DMS 273 (cell line): Measurements from ENCODE around the gene GM2A.
"Not testable (repeated sequence)": the region's sequence is repeated elsewhere in the genome, so short reads cannot be mapped to it uniquely, and the experiment has no call there.

Experiments
- DNase-seq: peaks from one replicate; lab custom pipeline; 2025; ENCODE audit not compliant: unreplicated experiment; lab: John Stamatoyannopoulos, UW

The GM2A gene

GRCh38 chr5:151251001-151251551 lies 1.9 kb upstream of the GM2A start:
- no peak for DNase-seq

GRCh38 chr5:151251621-151252020 lies 1.4 kb upstream of the GM2A start:
- no peak for DNase-seq

GRCh38 chr5:151253605-151253950 lies 593 bp downstream of the GM2A start:
- DNase-seq: peak; percentile 39

GRCh38 chr5:151254556-151254955 lies 1.6 kb downstream of the GM2A start:
- no peak for DNase-seq

GRCh38 chr5:151254990-151255389 lies 2.0 kb downstream of the GM2A start:
- not testable (repeated sequence) for DNase-seq

- no peak for DNase-seq
Observed at GRCh38 chr5:151255621-151256286, 2.8 kb downstream of the GM2A start.

GRCh38 chr5:151257731-151258181 lies 4.8 kb downstream of the GM2A start:
- DNase-seq: no peak

GRCh38 chr5:151258201-151258611 lies 5.2 kb downstream of the GM2A start:
- DNase-seq: no peak

- no peak for DNase-seq
Observed at GRCh38 chr5:151258816-151259215, 5.8 kb downstream of the GM2A start.

- DNase-seq: no peak
Observed at GRCh38 chr5:151259931-151260330, 6.9 kb downstream of the GM2A start.

GRCh38 chr5:151262532-151262931 lies 9.5 kb downstream of the GM2A start:
- no peak for DNase-seq

GRCh38 chr5:151264113-151264512 lies 11.1 kb downstream of the GM2A start:
- DNase-seq: no peak

GRCh38 chr5:151267491-151268260 lies 14.7 kb downstream of the GM2A start:
- DNase-seq: no peak

GRCh38 chr5:151270599-151270998 lies 17.6 kb downstream of the GM2A start:
- no peak for DNase-seq

- no peak for DNase-seq
Observed at GRCh38 chr5:151271336-151271735, 18.4 kb downstream of the GM2A start.

GRCh38 chr5:151274666-151275065 lies 21.7 kb downstream of the GM2A start:
- DNase-seq: no peak

- no peak for DNase-seq
Observed at GRCh38 chr5:151275803-151276202, 22.8 kb downstream of the GM2A start.

GRCh38 chr5:151278845-151279244 lies 25.9 kb downstream of the GM2A start:
- DNase-seq: no peak

- no peak for DNase-seq
Observed at GRCh38 chr5:151280443-151280842, 27.5 kb downstream of the GM2A start.

- DNase-seq: no peak
Observed at GRCh38 chr5:151281001-151281639, 28.1 kb downstream of the GM2A start.

- no peak for DNase-seq
Observed at GRCh38 chr5:151283120-151283825, 30.3 kb downstream of the GM2A start.
